WERI-Rb-1 (cell line): Measurements from ENCODE around the gene RSPO3.

Experiments used
- DNase-seq: peaks from one replicate; pipeline ENCODE4 v3.0.0-alpha.2; 2020
- H3K27ac ChIP-seq: fragments of 250-450 bp; sonication (Bioruptor Pico); 2 replicates; pipeline ENCODE4 v1.5.1; 2020; ENCODE audit warnings: mild to moderate bottlenecking, moderate library complexity
- H3K27me3 ChIP-seq: fragments of 250-450 bp; sonication (Bioruptor Pico); 2 replicates; pipeline ENCODE4 v1.5.1; 2021; ENCODE audit warnings: mild to moderate bottlenecking, low read depth, moderate library complexity; ENCODE audit not compliant: insufficient read depth, severe bottlenecking
- H3K36me3 ChIP-seq: fragments of 250-450 bp; sonication (Bioruptor Pico); 2 replicates; pipeline ENCODE4 v1.5.1; 2020; ENCODE audit warnings: mild to moderate bottlenecking, moderate library complexity
- H3K4me3 ChIP-seq: 2 replicates; pipeline ENCODE4 v1.5.1; 2011; ENCODE audit warnings: low read depth, mild to moderate bottlenecking, control low read depth, low read length
- H3K9me3 ChIP-seq: fragments of 250-450 bp; sonication (Bioruptor Pico); 2 replicates; pipeline ENCODE4 v1.5.1; 2021; ENCODE audit warnings: mild to moderate bottlenecking, moderate library complexity; ENCODE audit not compliant: severe bottlenecking
- TF ChIP-seq, protein P1 (sequence below): IDR thresholded peaks from 2 replicates; pipeline ENCODE4 v1.5.1; 2011; ENCODE audit warnings: low read depth, mild to moderate bottlenecking, control low read depth, inconsistent platforms, low read length

Gene RSPO3

DNA sequence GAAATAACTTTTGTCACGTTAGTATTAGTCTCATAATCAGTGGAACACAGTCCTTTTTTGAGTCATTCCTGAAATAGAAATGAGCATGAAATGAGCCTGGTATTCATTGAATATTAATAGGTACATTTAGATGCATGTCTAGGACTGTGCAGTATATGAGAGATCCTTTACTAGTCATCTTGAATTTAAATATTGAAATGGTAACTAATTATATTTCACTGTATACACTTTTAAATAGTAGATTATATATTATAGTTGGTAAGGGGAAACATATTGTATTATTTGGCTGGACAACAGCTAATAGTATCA, 59.4 kb downstream of the RSPO3 start:
- Histone ChIP-seq H3K27me3 (no peaks in the 10 kb centered on the region), H3K27ac (no peak overlapping the region), H3K9me3 (no peaks in the 10 kb centered on the region), H3K36me3 (no peaks in the 10 kb centered on the region), H3K4me3 (no peak overlapping the region)
- DNase-seq, result no peak
- TF ChIP-seq, protein P1, sequence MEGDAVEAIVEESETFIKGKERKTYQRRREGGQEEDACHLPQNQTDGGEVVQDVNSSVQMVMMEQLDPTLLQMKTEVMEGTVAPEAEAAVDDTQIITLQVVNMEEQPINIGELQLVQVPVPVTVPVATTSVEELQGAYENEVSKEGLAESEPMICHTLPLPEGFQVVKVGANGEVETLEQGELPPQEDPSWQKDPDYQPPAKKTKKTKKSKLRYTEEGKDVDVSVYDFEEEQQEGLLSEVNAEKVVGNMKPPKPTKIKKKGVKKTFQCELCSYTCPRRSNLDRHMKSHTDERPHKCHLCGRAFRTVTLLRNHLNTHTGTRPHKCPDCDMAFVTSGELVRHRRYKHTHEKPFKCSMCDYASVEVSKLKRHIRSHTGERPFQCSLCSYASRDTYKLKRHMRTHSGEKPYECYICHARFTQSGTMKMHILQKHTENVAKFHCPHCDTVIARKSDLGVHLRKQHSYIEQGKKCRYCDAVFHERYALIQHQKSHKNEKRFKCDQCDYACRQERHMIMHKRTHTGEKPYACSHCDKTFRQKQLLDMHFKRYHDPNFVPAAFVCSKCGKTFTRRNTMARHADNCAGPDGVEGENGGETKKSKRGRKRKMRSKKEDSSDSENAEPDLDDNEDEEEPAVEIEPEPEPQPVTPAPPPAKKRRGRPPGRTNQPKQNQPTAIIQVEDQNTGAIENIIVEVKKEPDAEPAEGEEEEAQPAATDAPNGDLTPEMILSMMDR, result no peak

- no peaks in the 10 kb centered on the region for H3K9me3 ChIP-seq
- no peak overlapping the region for H3K27ac ChIP-seq
- H3K36me3 ChIP-seq, result no peaks in the 10 kb centered on the region
- no peaks in the 10 kb centered on the region for H3K27me3 ChIP-seq
- no peak for DNase-seq
- TF ChIP-seq, protein P1, result no peak
- no peak overlapping the region for H3K4me3 ChIP-seq
Measured at GRCh38 chr6:127178746-127179145, 60.3 kb downstream of the RSPO3 start.

- H3K27me3 ChIP-seq, result no peaks in the 10 kb centered on the region
- no peak overlapping the region for H3K4me3 ChIP-seq
- DNase-seq, result no peak
- H3K27ac ChIP-seq, result no peak overlapping the region
- no peaks in the 10 kb centered on the region for H3K36me3 ChIP-seq
- TF ChIP-seq, protein P1, result no peak
- no peaks in the 10 kb centered on the region for H3K9me3 ChIP-seq
Measured at GRCh38 chr6:127180426-127180825, 62.0 kb downstream of the RSPO3 start.

GRCh38 chr6:127182501-127182900, 64.0 kb downstream of the RSPO3 start:
- H3K27ac ChIP-seq, result no peak overlapping the region

GRCh38 chr6:127185437-127185995, 67.0 kb downstream of the RSPO3 start:
- H3K4me3 ChIP-seq, result no peak overlapping the region
- H3K9me3 ChIP-seq, result no peaks in the 10 kb centered on the region
- H3K36me3 ChIP-seq, result no peaks in the 10 kb centered on the region
- H3K27me3 ChIP-seq, result no peaks in the 10 kb centered on the region
- H3K27ac ChIP-seq, result no peak overlapping the region
- TF ChIP-seq, protein P1, result no peak
- DNase-seq, result no peak

More at GRCh38 chr6:127182501-127182900, 64.0 kb downstream of the RSPO3 start:
- Histone ChIP-seq H3K36me3 (no peaks in the 10 kb centered on the region), H3K27me3 (no peaks in the 10 kb centered on the region), H3K4me3 (no peak overlapping the region), H3K9me3 (no peaks in the 10 kb centered on the region)
- DNase-seq, result no peak
- TF ChIP-seq, protein P1, result no peak

DNA sequence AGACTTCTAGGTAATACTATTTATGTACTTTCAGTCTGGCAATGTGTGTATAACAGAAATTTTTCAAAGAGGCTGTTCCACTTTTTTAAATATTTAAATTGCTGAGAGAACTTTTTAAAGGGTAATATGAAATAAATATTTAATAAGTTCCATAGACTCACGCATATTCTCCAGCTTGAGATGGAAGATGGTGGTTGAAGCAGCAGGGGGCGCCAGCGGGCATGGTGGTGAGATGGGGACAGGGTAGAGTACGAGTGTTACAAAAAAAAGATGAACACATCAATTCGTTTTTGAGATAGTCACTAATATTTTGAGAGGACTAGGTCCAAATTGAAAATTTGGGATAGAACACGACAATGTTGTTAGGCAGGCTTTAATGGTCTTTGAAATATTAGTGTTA, 68.4 kb downstream of the RSPO3 start:
- no peaks in the 10 kb centered on the region for H3K27me3 ChIP-seq
- no peak overlapping the region for H3K4me3 ChIP-seq
- H3K9me3 ChIP-seq, result no peaks in the 10 kb centered on the region
- DNase-seq, result peak; percentile 68
- no peak overlapping the region for H3K27ac ChIP-seq
- TF ChIP-seq, protein P1, result peak; percentile 60
- H3K36me3 ChIP-seq, result no peaks in the 10 kb centered on the region
